Suprapubic skin (tissue), 4 donors: ENCODE data around the gene C11orf86.

Experiments used
- CTCF ChIP-seq, 2 donors: fragments of 200-600 bp in 1 of 2; fragments of 450-650 bp in 1 of 2; sonication (generic) in 1 of 2; IDR thresholded peaks; one replicate each; pipeline ENCODE4 v1.5.1; 2016 to 2019; ENCODE audit warnings: antibody characterized with exemption in 2 of 2, mild to moderate bottlenecking in 1 of 2, moderate library complexity in 1 of 2
- EP300 ChIP-seq: sonication (generic); formaldehyde crosslinking; IDR thresholded peaks from one replicate; pipeline ENCODE4 v1.6.1; 2017; ENCODE audit warnings: antibody characterized with exemption
- POLR2A ChIP-seq, 2 donors: fragments of 450-650 bp; IDR thresholded peaks; one replicate each; pipeline ENCODE4 v1.6.1; 2017; ENCODE audit warnings: antibody characterized with exemption in 2 of 2, mild to moderate bottlenecking in 2 of 2, moderate library complexity in 2 of 2
- POLR2AphosphoS5 ChIP-seq, 3 donors: sonication (generic); formaldehyde crosslinking; IDR thresholded peaks; one replicate each; pipeline ENCODE4 v1.6.1; 2017; ENCODE audit warnings: antibody characterized with exemption in 3 of 3

DNA sequence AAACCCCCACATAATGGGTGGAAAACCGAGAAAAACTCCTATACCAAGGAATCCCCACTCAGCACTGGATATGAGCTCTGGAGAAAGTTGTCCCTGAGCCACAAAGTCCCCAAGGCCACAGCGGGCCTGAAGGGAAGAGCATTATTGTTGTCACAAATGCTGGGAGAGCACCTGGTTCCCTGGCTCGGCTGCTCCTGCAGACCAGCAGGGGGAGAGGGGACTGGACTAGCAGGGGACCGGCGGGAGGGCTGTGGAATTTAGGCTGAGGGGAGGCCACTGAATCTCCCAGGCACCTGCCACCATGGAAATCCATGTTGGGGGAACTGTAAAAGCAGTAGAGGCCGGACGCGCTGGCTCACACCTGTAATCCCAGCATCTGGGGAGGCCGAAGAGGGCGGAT is 24.0 kb upstream of the C11orf86 start:
- TF ChIP-seq POLR2AphosphoS5 (IDR thresholded peaks at IDR 0.05) (no peak), CTCF (IDR thresholded peaks at IDR 0.05) (no peak), EP300 (no peak), POLR2A (IDR thresholded peaks at IDR 0.05) (no peak)
